HG03460 (cell line): ENCODE results near the gene FLYWCH2.
"Not testable (repeated sequence)": the region's sequence is repeated elsewhere in the genome, so short reads cannot be mapped to it uniquely, and the experiment has no call there.

Source experiments
- ATAC-seq: cut with Tn5 transposase; IDR thresholded peaks from one replicate; pipeline ENCODE4 v1.9.1; 2021; ENCODE audit not compliant: unreplicated experiment

The FLYWCH2 gene

GRCh38 chr16:2881783-2882649 lies 999 bp upstream of the FLYWCH2 start:
- peak; percentile 18 for ATAC-seq

- peak; percentile 5 for ATAC-seq
These were observed 468 bp downstream of the FLYWCH2 start for GRCh38 chr16:2883458-2883908.

- no peak for ATAC-seq
These were observed 1.0 kb downstream of the FLYWCH2 start for GRCh38 chr16:2884041-2884451.

- no peak for ATAC-seq
These were observed 11.2 kb downstream of the FLYWCH2 start for GRCh38 chr16:2894231-2894630.

- no peak for ATAC-seq
These were observed 12.8 kb downstream of the FLYWCH2 start for GRCh38 chr16:2895813-2896212.

- no peak for ATAC-seq
These were observed 13.5 kb downstream of the FLYWCH2 start for GRCh38 chr16:2896480-2897010.

GRCh38 chr16:2897110-2897509 lies 14.1 kb downstream of the FLYWCH2 start:
- peak; percentile 78 for ATAC-seq

- no peak for ATAC-seq
These were observed 16.0 kb downstream of the FLYWCH2 start for GRCh38 chr16:2898831-2899563.

- ATAC-seq = no peak
These were observed 16.6 kb downstream of the FLYWCH2 start for GRCh38 chr16:2899564-2900072.

GRCh38 chr16:2900526-2901075 lies 17.6 kb downstream of the FLYWCH2 start:
- ATAC-seq = no peak

GRCh38 chr16:2902337-2903130 lies 19.5 kb downstream of the FLYWCH2 start:
- ATAC-seq = no peak

- no peak for ATAC-seq
These were observed 21.3 kb downstream of the FLYWCH2 start for GRCh38 chr16:2904100-2904921.

- ATAC-seq = no peak
These were observed 21.9 kb downstream of the FLYWCH2 start for GRCh38 chr16:2904922-2905240.

- peak; percentile 67 for ATAC-seq
These were observed 22.4 kb downstream of the FLYWCH2 start for GRCh38 chr16:2905241-2905987.

- no peak for ATAC-seq
These were observed 23.0 kb downstream of the FLYWCH2 start for GRCh38 chr16:2905988-2906387.

- ATAC-seq = not testable (repeated sequence)
These were observed 24.2 kb downstream of the FLYWCH2 start for GRCh38 chr16:2907084-2907753.

GRCh38 chr16:2910441-2910969 lies 27.5 kb downstream of the FLYWCH2 start:
- ATAC-seq = no peak

GRCh38 chr16:2911638-2912329 lies 28.8 kb downstream of the FLYWCH2 start, which contains the start of gene FLYWCH1:
Gene FLYWCH1, plus strand, starts transcription at chr16:2911931. Its CDS starts 17,755 bp downstream, at chr16:2929686.
- peak; percentile 93 for ATAC-seq
